GM21737 (cell line): ENCODE results near the gene RGS17.

Source experiments
- ATAC-seq: cut with Tn5 transposase; IDR thresholded peaks from one replicate; pipeline ENCODE4 v1.9.1; 2021; ENCODE audit warnings: mild to moderate bottlenecking, moderate library complexity; ENCODE audit not compliant: unreplicated experiment

Gene RGS17

DNA sequence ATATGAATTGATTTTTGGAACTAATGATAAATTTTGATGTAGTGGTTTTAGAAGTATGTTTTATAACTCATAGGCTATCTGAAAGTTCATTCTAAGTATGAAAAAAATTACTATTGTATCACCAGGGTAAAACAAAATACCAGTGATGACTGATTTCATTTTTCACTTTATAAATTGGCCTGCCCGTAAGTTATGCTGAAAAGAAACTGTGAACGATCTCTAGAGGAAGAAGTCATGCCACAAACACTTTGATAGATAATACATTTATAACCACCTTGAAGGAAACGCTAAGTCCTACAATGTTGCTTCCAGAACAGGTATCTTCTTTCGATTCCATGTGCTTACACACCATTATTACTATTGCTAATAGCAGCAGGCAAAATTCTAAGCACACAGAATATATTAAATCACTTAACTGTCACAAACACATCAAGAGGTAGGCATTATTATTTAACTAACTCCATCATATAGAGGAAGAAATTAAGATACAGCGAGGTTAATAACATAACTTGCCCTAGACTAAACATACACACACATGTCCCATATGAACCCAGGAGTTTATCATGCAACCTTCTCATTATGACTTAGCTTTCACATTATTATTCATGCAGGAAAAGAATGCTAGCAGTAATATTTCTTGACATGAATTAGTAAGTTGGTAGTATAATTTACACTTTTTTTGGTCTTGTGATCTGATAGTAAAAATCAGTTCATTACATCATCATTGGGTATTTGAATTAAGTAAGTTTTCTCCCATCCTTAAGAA, 44.7 kb downstream of the RGS17 start:
- no peak for ATAC-seq

DNA sequence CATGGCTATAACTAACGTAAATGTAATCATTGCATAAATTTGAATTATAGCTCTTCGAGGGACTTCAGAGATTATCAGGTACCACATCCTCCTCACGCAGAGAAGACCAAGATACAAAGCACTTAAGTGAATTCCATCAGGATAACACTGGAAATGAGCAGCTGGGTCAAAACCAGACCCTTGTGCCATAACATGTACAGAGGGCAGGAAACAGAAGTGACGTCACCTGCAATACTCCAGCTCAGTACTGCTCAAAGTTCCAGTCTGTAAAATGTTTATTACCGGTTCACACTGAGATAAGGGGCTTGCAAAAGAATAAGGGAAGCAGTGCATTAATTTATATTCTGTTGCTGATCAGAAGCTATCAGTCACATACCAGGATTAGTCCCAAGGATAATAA, 45.8 kb downstream of the RGS17 start:
- ATAC-seq: no peak

DNA sequence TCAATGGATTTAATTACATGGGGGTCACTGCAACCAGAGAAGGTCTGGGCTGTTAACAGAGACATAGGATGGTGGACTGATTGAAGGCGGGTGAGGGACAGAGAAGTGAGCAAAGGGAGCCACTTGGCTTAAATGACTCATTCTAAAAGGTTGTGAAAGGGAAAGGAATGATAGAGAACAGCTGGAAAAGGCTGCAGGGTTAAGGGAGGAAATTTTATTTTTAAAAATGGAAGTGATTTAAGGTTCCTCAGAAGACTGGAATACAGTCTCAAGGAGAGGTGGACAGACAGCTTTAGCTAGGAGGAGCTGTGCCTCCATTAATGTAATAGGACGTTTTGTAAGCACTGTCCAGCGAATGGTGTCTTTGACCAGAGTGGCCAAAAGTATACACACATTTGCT, 46.7 kb downstream of the RGS17 start:
- no peak for ATAC-seq

DNA sequence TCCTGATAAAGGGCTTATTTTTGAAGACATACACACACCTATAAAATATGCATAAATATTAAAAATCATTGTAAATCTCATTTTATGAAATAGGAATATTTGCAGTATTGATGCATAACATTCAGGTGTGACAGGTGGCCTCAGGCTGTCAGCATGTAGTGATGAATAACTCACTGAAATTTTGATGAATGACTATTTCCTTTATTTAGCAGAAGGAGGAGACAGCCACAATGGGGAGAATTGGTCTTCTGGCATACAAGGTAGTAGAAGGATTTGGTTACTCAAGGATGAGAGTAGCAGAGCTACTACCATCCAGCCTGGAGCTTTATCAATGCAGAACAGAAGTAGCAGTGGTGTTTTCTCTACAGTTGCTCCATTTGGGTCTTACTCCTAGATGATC, 47.2 kb downstream of the RGS17 start:
- ATAC-seq: no peak

DNA sequence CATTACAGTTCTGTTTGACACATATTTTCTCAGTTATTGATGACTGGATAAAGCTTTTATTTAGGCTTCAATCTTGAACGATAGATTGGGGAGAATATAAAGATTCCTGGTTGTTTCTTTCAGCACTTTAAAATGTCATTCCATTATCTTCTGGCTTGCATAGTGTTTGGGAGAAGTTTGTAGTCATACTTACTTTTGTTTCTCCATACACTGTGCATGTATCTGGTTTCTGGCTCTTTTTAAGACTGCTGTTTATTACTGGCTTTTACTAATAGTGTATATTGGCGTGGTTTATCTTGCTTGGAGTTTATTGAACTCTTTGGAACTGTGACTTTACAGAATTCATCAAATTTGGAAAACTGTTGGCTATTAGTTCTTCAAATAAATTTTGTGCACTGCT, 49.2 kb downstream of the RGS17 start:
- ATAC-seq: no peak

DNA sequence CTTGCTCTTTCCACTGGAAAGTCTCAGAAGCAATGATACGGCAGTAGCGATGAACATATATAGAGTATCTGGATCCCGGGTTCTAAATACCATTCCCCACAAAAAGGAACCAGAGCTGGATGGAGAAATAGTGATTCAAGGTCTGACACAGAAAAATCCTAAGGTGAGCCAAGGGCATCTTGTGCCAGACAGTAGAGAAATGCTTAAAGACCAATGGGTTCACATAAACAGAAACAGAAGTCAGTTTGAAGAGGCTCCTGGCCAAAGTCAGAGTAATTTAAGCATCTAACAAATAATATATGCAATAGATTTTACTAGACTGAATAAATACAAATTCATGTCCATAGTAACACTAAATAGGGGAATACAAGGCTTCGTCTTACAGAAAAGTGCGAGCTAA, 54.7 kb downstream of the RGS17 start:
- ATAC-seq: no peak

DNA sequence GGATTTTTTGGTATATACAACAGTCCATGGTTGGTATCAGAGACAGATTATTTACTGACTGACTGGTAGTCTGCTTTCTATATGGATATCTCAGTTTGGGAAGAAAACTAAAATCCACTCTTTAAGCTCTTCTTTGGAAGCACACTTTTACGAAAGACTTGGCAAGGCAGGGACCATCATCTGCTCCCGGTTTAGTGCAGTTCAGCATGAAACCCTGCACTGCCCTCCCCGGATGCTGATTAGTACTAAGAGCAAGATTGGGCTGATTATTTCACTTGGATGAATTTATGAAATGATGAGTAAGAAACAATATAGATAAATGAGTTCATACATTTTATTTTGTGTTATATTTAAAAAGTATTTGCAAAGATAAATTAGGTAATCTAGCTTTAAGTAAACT, 56.3 kb downstream of the RGS17 start:
- no peak for ATAC-seq

DNA sequence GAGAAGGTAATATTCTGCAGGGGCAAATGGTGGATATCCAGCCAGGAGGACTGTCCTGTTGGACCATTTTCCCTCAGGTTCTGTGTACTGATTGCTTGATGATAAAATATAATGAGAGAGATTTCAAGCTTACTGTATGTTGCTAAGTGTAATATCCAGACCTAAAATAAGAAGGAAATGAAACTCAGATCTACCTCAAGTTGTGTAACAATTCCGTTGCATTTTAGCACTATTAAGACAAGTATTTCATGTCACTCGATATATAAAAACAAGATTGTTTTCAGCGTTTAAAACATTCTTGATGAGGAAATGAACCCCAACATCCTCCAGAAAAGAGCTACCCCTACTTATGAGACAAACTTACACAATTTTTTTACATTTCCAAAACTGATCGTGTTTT, 57.2 kb downstream of the RGS17 start:
- ATAC-seq: no peak

DNA sequence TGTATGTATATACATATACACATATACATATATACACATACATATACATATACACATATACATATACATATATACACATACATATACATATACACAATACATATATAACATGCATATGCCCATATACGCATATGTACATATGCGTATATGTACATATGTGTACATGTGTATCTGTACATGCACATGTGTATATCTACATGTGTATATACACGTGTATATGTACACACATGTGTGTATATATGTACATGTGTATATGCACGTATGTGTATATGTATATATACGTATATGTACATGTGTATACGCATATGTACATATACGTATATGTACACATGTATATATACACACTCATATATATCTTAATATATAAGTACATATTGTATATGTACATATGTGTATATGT, 60.3 kb downstream of the RGS17 start:
- no peak for ATAC-seq

DNA sequence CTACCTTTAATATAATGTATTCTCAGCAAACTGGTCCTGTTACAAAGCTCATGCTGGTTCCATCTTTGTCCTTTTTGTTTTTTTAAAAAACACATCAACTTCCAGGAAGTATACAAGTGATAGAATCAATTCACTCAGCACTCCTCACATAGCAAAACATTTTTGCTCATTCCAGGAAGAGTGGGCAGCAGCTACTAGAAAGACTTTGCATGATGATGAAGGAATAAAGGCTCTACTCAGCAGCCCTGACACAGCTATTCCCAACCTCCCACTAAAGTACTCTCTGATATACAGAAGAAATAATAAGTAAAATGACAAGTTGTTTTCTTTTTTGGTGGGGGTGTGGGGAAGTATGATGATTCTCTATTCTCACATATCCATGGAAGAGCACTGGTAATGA, 61.2 kb downstream of the RGS17 start:
- no peak for ATAC-seq

DNA sequence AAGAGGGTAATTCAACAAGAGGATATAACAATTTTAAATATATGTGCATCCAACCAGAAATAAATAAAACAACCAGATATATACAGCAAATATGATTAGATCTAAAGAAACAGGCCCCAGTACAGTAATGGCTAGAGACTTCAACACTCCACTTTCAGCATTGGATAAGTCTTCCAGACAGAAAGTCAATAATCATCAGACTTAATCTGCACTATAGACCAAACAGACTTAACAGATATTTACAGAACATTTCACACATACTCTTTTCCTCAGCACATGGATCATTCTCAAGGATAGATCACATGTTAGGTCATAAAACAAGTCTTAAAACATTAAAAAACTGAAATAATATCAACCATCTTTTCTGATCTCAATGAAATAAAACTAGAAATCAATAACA, 65.9 kb downstream of the RGS17 start:
- ATAC-seq: no peak

DNA sequence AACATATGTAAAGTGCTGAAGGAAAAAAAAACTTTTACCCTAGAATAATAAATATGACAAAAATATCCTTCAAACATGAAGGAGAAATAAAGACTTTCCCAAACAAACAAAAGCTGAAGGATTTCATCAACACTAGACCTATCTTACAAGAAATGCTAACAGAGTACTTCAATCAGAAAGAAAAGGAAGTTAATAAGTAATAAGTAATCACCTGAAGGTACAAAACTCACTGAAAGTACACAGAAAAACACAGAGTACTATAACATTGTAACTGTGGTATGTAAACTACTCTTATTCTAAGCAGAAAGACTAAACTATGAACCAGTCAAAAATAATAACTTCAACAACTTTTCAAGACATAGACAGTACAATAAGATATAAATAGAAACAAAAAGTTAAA, 67.1 kb downstream of the RGS17 start:
- ATAC-seq: no peak

DNA sequence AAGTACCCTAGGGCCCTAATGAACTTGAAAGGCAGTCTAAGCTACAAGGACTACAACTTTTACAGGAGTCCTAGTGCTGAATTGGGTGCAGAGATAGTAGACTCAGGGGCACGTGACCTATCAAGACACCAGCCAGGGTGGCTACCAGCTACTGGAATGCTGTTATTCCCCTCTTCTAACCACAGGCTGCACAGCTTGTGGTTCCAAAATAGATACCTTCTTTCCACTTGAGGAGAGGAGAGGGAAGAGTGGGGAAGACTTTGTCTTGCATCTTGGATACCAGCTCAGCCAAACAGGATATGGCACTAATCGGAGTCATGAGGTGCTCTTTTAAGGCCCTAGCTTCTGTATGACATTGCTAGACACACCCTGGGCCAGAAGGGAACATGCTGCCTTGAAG, 68.6 kb downstream of the RGS17 start:
- no peak for ATAC-seq

DNA sequence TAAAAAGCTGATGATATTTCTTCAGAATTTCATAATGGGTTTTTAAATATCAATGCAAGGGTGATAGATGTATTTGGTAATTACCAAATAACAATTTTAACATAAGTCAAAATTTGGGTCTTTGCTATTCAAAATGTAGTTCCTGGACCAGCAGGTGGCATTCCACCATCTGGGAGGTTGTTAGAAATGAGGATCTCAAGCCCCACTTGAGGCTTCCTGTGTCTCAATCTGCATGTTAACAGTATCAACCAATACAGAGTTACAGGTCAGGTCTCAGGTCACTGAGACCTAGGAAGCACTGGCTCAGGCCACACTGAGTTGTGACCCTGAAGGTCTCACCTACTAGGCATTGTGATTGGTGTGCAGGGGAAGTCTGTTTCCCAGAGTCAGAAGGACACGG, 71.3 kb downstream of the RGS17 start:
- no peak for ATAC-seq

DNA sequence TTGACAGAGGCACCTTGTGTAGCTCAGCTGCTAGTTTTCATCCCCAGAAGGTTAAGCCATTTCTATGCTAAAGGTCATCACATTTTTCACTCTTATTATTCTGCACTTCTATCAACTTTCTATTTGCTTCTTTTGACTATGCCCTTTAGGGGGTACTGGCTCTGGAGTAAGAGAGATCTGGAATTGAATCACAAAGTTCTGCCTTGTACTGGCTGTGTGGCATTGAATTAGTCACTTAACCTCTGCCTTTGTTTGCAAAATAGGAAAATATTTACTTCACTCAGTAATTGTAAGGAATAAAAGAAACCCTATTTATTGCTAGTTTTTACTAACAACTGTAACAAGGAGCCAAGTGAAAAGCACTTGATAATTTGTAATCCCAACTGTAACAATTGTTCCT, 71.8 kb downstream of the RGS17 start:
- no peak for ATAC-seq

DNA sequence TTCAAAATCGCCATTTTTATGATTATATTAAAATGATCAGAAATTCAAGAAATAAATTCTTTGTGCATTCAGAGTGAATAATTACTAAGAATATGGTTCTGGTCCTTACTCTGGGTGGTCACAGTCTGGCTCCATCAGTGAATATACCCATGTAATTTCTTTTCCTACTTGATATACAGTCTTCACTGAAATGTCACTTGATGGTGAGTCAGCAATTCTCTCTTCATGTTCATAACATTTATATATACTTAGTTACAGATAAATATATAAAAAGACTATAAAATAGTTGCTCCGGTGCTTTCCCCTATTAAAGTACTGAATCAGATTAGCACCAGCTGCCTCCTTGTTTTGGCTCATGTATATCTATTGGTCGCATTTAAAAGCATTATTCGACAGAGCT, 72.2 kb downstream of the RGS17 start:
- no peak for ATAC-seq

DNA sequence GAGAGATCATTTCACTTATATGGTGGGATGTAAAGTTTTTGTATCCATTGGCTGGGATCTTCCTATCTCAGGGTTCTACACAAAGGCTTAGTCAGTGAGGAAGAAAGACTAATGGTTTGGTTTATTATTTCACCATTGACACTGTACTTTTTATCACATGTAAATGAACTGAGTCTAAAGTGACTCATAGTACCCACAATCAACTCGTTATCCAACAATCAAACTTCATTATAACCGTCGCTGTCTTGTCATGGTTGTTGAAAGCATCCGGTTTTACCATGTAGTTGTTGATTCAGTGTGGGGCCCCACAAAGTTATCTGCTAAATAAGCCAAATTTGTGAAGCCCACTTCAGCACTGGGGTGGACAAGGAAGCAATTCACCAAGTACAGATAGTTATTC, 72.8 kb downstream of the RGS17 start:
- no peak for ATAC-seq

DNA sequence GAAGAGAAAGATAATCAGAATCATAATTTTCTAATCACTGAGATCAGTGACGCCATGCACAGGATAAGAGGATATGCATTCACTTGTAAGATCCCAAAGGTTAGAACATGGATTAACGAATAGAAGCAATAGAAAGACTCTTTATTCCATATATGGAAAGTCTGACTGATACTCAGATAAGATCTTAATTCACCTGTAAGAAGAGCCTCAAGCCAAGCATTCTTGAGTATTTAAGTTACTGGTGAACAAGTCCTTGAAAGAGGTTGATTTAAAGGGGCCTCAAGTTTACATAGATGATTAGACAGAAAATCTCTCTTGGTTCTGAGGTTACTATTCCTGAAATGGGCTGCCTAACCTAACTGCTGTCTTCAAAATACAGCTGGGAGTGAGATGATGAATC, 74.8 kb downstream of the RGS17 start:
- ATAC-seq: no peak

DNA sequence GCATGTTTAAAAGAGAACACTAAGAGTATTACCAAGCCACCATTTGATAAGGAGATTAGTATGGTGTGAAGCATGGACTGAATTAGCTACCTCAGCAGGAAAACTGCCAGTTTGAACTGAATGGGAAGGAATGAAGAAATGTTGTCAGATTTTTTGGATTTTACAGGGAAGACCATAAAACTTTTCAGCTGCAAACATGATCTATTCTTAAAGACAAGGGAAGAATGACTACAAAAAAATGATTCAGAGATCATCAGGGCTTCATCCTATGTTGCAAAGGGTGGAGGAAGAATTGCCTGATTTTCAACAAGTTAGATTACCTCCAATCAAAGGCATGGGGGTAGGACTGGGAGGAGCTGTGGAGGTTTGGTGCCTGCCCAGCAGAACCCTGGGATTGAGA, 79.3 kb downstream of the RGS17 start:
- no peak for ATAC-seq

DNA sequence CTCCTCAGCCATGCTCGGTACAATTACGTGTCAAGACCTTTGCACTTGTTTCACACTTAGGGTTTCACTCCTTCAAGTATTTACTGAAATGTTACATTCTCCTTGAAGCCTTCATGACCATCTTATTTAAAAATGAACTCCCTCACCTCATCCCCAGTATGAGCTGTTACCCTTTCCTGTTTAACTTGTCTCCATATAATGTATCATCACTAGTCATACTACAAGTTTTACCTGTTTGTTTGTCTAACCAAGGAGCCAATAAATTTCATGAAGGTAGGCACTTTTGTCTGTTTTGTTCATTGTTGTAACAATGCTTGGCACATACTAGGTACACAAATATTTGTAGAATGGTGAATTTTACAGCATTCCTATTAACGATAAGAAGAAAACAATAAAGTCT, 82.5 kb downstream of the RGS17 start:
- ATAC-seq: no peak

DNA sequence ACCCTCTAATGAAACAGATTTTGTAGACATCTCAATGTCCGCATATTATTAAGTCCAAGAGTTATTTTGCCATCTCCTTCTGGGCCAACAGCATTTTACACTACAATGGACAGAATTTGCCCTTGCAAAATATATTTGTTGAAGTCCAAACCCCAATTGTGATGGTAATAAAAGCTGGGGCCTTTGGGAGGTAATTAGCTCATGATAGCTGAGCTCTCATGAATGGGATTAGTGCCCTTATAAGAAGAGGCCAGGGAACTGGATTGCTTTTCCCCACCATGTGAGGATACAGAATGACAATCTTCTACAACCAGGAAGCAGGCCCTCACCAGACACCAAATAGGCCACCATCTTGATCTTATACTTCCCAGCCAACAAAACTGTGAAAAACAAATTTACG, 83.7 kb downstream of the RGS17 start:
- no peak for ATAC-seq

DNA sequence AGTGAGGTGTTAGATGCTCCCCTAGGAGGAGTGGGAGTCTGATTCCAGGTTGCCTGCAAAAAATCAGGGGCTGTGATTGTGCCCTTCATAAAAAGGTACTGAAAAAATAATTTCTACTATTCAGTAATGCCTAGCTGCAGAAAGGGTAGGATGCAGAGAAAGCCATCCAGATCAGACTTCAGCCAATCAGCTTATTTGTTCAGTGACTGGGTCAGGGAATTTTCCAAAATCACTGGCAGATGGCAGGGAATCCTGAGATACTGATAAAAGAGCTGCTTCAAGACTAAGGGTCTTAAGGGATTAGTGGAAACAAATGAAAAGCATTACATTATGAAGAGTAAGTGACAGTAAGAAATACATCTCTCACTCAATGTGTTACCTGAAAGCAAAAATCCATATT, 85.8 kb downstream of the RGS17 start:
- no peak for ATAC-seq

DNA sequence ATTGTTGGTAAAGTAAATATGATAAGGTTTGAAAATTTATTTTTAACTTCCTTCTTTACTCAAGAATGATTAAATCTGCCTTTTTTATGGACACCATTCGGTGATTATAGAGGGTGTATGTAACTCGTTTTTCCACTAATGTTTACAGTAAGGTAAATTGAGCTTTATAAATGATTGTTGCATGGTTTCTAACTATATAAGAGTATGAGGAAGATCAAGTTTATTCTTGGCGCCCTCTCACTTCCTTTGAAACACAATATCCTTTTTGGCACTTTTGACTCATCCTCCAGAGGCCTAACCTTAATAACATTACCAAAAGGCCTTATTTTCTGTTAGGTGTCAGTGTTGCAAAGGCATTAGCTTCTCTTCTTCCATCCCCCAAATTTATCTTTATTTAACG, 86.8 kb downstream of the RGS17 start:
- no peak for ATAC-seq
